ENCODE data around the gene NR2F2.
"Not testable (repeated sequence)": the region's sequence is repeated elsewhere in the genome, so short reads cannot be mapped to it uniquely, and the experiment has no call there.

The NR2F2 gene

DNA sequence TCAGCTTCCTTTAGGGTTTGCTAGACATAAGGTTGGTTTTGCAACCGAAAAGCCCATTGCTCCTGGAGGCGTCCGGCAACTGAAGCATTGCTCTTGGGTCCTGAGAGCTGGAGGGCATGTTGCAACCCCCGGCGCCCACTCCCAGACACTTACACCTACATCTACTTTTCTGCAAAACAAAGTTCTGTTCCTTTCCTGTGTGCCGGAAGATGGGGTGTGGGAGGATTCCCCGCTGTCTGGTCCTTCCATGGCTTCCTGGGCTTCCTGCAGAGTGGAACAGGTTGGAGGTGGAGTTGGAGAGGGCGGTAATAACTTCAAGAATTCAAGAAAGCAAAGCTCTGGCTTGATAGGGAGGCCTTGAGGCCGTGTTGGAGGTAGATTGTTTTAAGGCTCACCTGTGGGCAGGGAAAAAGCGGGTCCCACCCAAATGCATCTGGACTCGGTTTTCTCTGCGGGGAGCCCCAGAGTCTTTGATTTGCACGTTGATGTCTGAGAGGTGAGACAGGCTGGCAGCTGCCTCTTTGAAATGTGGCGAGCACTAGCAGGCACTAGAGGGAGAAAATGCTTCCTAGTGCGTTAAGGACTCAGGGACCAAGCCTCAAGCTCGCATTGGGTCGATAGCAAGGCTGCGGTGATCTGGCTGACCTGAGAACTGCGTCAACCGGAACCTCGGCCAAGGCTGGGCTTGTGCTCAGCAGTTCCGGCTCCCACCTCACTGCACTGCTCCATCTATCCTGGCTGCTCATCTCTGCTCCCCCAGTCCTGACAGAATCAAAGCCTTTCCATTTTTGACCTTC lies 39.5 kb downstream of the NR2F2 start:
- DNase-seq: no peak

DNA sequence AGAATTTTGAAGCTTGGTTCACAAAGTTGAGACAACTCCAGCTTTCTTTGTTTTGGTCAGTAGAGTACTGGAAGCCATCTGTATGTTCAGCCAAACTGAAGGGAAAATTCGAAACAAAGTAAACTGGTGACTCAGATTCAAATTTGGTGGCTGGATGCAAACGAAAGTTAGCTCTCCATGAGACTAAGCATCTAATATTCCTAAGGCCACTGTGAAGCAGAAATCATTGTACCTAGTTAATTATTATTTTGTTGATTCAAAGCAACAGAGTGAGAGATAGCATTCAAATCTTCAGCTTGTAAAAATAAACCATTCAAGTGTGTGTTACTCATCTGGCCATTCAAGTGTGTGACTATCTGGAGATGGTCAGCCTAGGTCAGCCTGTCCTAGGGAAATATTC lies 42.1 kb downstream of the NR2F2 start:
- no peak for DNase-seq

- DNase-seq: no peak
Measured at GRCh38 chr15:96374499-96374898, 44.0 kb downstream of the NR2F2 start.

GRCh38 chr15:96379592-96379991 lies 49.1 kb downstream of the NR2F2 start:
- not testable (repeated sequence) for DNase-seq

DNA sequence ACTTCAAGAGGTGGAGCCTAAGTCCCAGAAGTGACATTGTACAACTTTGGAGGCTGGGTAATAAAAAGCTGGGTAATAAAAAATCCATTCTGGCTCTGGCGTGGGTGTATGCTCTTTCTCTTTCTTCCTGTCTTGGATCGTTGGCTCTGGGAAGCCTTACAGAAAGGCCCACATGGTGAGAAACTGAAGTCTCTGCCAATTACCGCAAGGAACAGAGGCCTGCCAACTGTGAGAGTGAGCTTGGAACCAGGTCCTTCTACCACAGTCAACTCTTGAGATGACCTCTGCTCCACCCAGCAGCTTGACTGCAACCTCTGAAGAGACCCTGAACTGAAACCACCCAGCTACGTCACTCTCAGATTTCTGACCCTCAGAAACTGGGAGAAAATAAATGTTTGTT lies 51.0 kb downstream of the NR2F2 start:
- DNase-seq: no peak

DNA sequence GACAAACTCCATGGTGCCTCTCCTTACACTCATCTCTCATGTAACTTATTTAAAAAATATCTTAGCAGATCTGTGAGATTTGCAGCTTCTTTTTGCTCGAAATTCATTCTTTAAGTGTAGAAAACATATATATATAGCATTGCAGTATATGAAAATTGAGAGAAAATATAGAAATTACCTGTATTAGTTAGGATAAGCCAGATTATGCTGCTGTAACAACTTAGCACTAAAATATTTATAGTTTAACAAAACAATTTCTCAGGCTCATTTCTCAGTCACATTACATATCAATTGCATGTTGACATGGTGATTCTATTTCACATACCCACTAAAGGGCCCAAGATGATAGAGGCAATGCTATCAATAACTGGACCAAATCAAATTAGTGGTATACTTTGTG lies 54.7 kb downstream of the NR2F2 start:
- DNase-seq: no peak

GRCh38 chr15:96388673-96389072 lies 58.2 kb downstream of the NR2F2 start:
- DNase-seq: no peak

Measured in effector CD8-positive, alpha-beta T cell (primary cell).